HepG2 (cell line): ENCODE measurements around the gene MED1. TPM values are rescaled to one million over a fixed set of nuclear protein-coding genes. Genes with fewer than 3 reads are reported as not detected.
A peak's percentile ranks its signal among the peaks of the same experiment; 100 is the strongest.

Source experiments
- ARNTL ChIP-seq: sonication (generic); formaldehyde crosslinking; IDR thresholded peaks from 2 replicates; pipeline ENCODE4 v1.4.0; 2020; ENCODE audit warnings: mild to moderate bottlenecking, missing genetic modification reagents
- HDAC1 ChIP-seq: sonication (generic); formaldehyde crosslinking; IDR thresholded peaks from 2 replicates; pipeline ENCODE4 v1.5.1; 2020; ENCODE audit warnings: mild to moderate bottlenecking, missing genetic modification reagents
- HNF1B ChIP-seq: sonication (generic); formaldehyde crosslinking; IDR thresholded peaks from 2 replicates; pipeline ENCODE4 v1.5.1; 2020; ENCODE audit warnings: mild to moderate bottlenecking, moderate library complexity, missing genetic modification reagents
- KDM3A ChIP-seq: IDR thresholded peaks from 2 replicates; pipeline ENCODE4 v1.6.1; 2018; ENCODE audit warnings: low read depth, missing compliant biosample characterization
- NR2F6 ChIP-seq, 2 experiments: IDR thresholded peaks; 2 replicates each; pipeline ENCODE4 v1.6.1; 2016; ENCODE audit warnings: antibody characterized with exemption in 1 of 2, mild to moderate bottlenecking in 1 of 2
- PRMT3 ChIP-seq: sonication (generic); formaldehyde crosslinking; IDR thresholded peaks from 2 replicates; pipeline ENCODE4 v1.8.1; 2022; ENCODE audit warnings: low read depth, mild to moderate bottlenecking, moderate library complexity, missing genetic modification reagents, borderline replicate concordance
- PRPF4 ChIP-seq: fragments of 200-400 bp; formaldehyde crosslinking; IDR thresholded peaks from 2 replicates; pipeline ENCODE4 v1.6.1; 2016; ENCODE audit warnings: low read length, low read depth; ENCODE audit not compliant: poor library complexity, severe bottlenecking
- SNAPC4 ChIP-seq: sonication (generic); formaldehyde crosslinking; IDR thresholded peaks from 2 replicates; pipeline ENCODE4 v1.4.0; 2020; ENCODE audit warnings: mild to moderate bottlenecking, missing genetic modification reagents
- SRSF9 ChIP-seq: fragments of 200-400 bp; formaldehyde crosslinking; IDR thresholded peaks from 2 replicates; pipeline ENCODE4 v1.6.1; 2018; ENCODE audit warnings: borderline replicate concordance, mild to moderate bottlenecking, low read depth, low read length; ENCODE audit not compliant: insufficient read depth, poor library complexity, severe bottlenecking
- TEAD2 ChIP-seq: sonication (generic); formaldehyde crosslinking; IDR thresholded peaks from 2 replicates; pipeline ENCODE4 v1.9.0; 2021; ENCODE audit warnings: missing genetic modification reagents
- ZBTB34 ChIP-seq: sonication (generic); formaldehyde crosslinking; IDR thresholded peaks from 2 replicates; pipeline ENCODE4 v1.8.0; 2022; ENCODE audit warnings: mild to moderate bottlenecking, missing genetic modification reagents
- ZFAT ChIP-seq: sonication (generic); formaldehyde crosslinking; conservative IDR thresholded peaks from 2 replicates; pipeline ENCODE4 v1.8.1; 2023; ENCODE audit warnings: missing genetic modification reagents, inconsistent platforms
- ZNF136 ChIP-seq: sonication (generic); formaldehyde crosslinking; IDR thresholded peaks from 2 replicates; pipeline ENCODE4 v1.8.1; 2022; ENCODE audit warnings: low read depth, mild to moderate bottlenecking, moderate library complexity, missing genetic modification reagents
- ZNF143 ChIP-seq: sonication (generic); formaldehyde crosslinking; IDR thresholded peaks from 2 replicates; pipeline ENCODE4 v1.4.0; 2020; ENCODE audit warnings: missing genetic modification reagents
- ZNF280D ChIP-seq: sonication (generic); formaldehyde crosslinking; IDR thresholded peaks from 2 replicates; pipeline ENCODE4 v1.5.1; 2020; ENCODE audit warnings: mild to moderate bottlenecking, missing genetic modification reagents
- ZNF460 ChIP-seq: sonication (generic); formaldehyde crosslinking; IDR thresholded peaks from 2 replicates; pipeline ENCODE4 v1.5.1; 2020; ENCODE audit warnings: missing genetic modification reagents, mild to moderate bottlenecking, borderline replicate concordance
- polyA plus RNA-seq, 8 experiments: library from polyadenylated mRNA; depleted of rRNA in 3 of 8; stranded (reverse) in 7 of 8; unstranded in 1 of 8; fragments of >200 nt; fragmentation: Illumina TruSeq in 4 of 8; extraction: Trizol in 4 of 8; gene quantifications; 2 replicates each; pipeline versions ENCODE4 v1.2.1 to v1.2.3, GENCODE V29; 2011 to 2016; ENCODE audit warnings: low read depth in 4 of 8, missing spikeins in 1 of 8, mixed read lengths in 1 of 8; ENCODE audit not compliant: insufficient read depth in 1 of 8
- total RNA-seq, 5 experiments: library from RNA; depleted of rRNA; stranded (reverse); fragments of >200 nt; fragmentation: Illumina TruSeq; extraction: Trizol; gene quantifications; 2 replicates each; pipeline ENCODE4 v1.2.3, GENCODE V29; 2016; ENCODE audit warnings: low read depth in 1 of 5

MED1 gene
- total and polyA plus RNA-seq, 2 of the 13 experiments (the other 11 are each of a cell fraction or from before 2014, with no cell fraction given) = 37.5 to 40.1 TPM

- TF ChIP-seq SRSF9 (no peak), ZFAT (CRISPR knock-in tag) (peak; percentile 75; the same call in 1 of the 2 replicates), ZNF460 (CRISPR knock-in tag) (peak; percentile 29; the same call in 1 of the 2 replicates), ZBTB34 (CRISPR knock-in tag) (no peak; the same call in 1 of the 2 replicates), ARNTL (CRISPR knock-in tag) (0 out of 2 replicates have a peak, but pooled peaks have one; percentile 29), ZNF136 (0 out of 2 replicates have a peak, but pooled peaks have one; percentile 63), HNF1B (peak; percentile 80; the same call in 1 of the 2 replicates), TEAD2 (CRISPR knock-in tag) (peak; percentile 60; the same call in 1 of the 2 replicates), ZNF143 (CRISPR knock-in tag) (peak; percentile 81), PRPF4 (peak; percentile 100), SNAPC4 (peak; percentile 88; the same call in 1 of the 2 replicates), NR2F6 (IDR thresholded peaks at IDR 0.05) (peak; percentile 74), NR2F6 (CRISPR knock-in tag; IDR thresholded peaks at IDR 0.05) (peak; percentile 66; the same call in 1 of the 2 replicates), KDM3A (CRISPR knock-in tag) (no peak), ZNF280D (0 out of 2 replicates have a peak, but pooled peaks have one; percentile 49), PRMT3 (CRISPR knock-in tag) (no peak), HDAC1 (CRISPR knock-in tag) (peak; percentile 81)
These were observed 10.3 kb upstream of the MED1 start, which contains the start of gene CDK12 (continued) for GRCh38 chr17:39461113-39461925.
